H1 (cell line): ENCODE data around the gene PLEKHM3. TPM values are rescaled to one million over a fixed set of nuclear protein-coding genes. Genes with fewer than 3 reads are reported as not detected.

ENCODE experiments used
- CHD1 ChIP-seq: IDR thresholded peaks from 2 replicates; pipeline ENCODE4 v1.6.1; 2012; ENCODE audit warnings: low read depth, low read length, improper control_type of control experiment
- EZH2 ChIP-seq: fragments of 200-600 bp; sonication (generic); IDR thresholded peaks from 2 replicates; pipeline ENCODE4 v1.7.1; 2012; ENCODE audit warnings: low read depth, mild to moderate bottlenecking, moderate library complexity, low read length, inconsistent platforms; ENCODE audit not compliant: severe bottlenecking
- RAD21 ChIP-seq, 2 experiments: IDR thresholded peaks in 1 of 2; conservative IDR thresholded peaks in 1 of 2; 2 replicates each; pipeline ENCODE4 v1.6.1; 2011; ENCODE audit warnings: low read depth in 2 of 2, low read length in 2 of 2, improper control_type of control experiment in 1 of 2, inconsistent platforms in 1 of 2, mild to moderate bottlenecking in 1 of 2, moderate library complexity in 1 of 2
- polyA plus RNA-seq, 7 experiments: library from polyadenylated mRNA; depleted of rRNA in 3 of 7; stranded (reverse) in 5 of 7; unstranded in 2 of 7; fragments of >200 nt in 5 of 7; fragments of 200-250 nt in 2 of 7; gene quantifications; 1 replicate in 5 of 7; 2 replicates in 1 of 7; 4 replicates in 1 of 7; pipeline versions ENCODE4 v1.2.1 to v1.2.3, GENCODE V29; 2011 to 2013; ENCODE audit warnings: missing spikeins in 2 of 7, mixed read lengths in 2 of 7
- total RNA-seq: library from RNA; stranded (reverse); fragmentation: NEBNext Ultra II Directional; extraction: Animal tissue kit (Norgen Biotek cat#: 25700); gene quantifications from 2 replicates; pipeline ENCODE4 v1.2.1, GENCODE V29; 2021

PLEKHM3 gene
- total and polyA plus RNA-seq, 2 of the 8 experiments (the other 6 are each of a cell fraction or from before 2014, with no cell fraction given): 2.3 to 5.8 TPM

DNA sequence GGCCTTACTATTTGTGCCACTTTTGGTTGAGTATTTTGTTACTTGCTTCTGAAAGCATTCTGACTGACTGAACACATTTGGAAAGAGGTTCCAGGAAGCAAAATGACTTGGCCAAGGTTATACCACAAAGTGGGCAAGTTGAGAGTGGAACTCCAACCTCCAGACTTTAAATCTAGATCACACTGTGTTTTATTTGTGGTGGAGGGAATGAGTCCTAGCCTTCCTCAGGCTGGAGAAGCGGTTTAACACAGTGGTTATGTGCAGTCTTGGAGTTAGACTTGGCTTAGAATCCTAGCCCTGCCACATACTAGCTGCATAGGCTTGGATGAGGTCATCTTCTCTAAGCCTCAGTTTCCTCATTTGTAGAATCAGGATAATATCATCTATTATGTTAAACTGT, 33.4 kb downstream of the PLEKHM3 start (continued):
- TF ChIP-seq CHD1 (no peak), RAD21 (IDR thresholded peaks at IDR 0.05 in 1 of 2, conservative IDR thresholded peaks at IDR 0.05 in 1 of 2; ENCODE audit: low read depth in 2 of 2, low read length in 2 of 2) (no peak), EZH2 (no peak)
